OCI-LY3 (cell line): ENCODE measurements around the gene COX8C.

Experiments used
- H2AFZ ChIP-seq: fragments of 200-600, 300-600 bp; shearing (Covaris generic); 2 replicates; pipeline ENCODE4 v1.6.0; 2014; ENCODE audit warnings: antibody characterized with exemption, low read depth, low read length
- H3K27ac ChIP-seq: fragments of 200-600, 300-600 bp; sonication (generic); 2 replicates; pipeline ENCODE4 v1.5.1; 2014; ENCODE audit warnings: mild to moderate bottlenecking, low read length, moderate library complexity, mixed read lengths
- H3K27me3 ChIP-seq: fragments of 200-600, 300-600 bp; sonication (generic); 2 replicates; pipeline ENCODE4 v1.6.1; 2014; ENCODE audit warnings: low read depth, low read length, mixed read lengths
- H3K36me3 ChIP-seq: fragments of 200-600, 300-600 bp; sonication (generic); replicated peaks from 2 replicates; pipeline ENCODE3; 2014; ENCODE audit warnings: low read depth, low read length, mixed read lengths
- H3K4me1 ChIP-seq: fragments of 300-600, 200-600 bp; sonication (generic); 2 replicates; pipeline ENCODE4 v1.6.1; 2014; ENCODE audit warnings: low read length, mixed read lengths
- H3K4me2 ChIP-seq: fragments of 200-600, 300-600 bp; sonication (generic); 2 replicates; pipeline ENCODE4 v1.6.1; 2014; ENCODE audit warnings: low read length, mixed read lengths
- H3K4me3 ChIP-seq: fragments of 300-600, 200-600 bp; sonication (generic); 2 replicates; pipeline ENCODE4 v1.5.1; 2014; ENCODE audit warnings: antibody characterized with exemption, mild to moderate bottlenecking, low read length, moderate library complexity
- H3K79me2 ChIP-seq: fragments of 300-600, 200-600 bp; shearing (Covaris generic); 2 replicates; pipeline ENCODE4 v1.6.1; 2014; ENCODE audit warnings: mild to moderate bottlenecking, low read length, mixed read lengths
- H3K9ac ChIP-seq: fragments of 300-600, 200-600 bp; shearing (Covaris generic); 2 replicates; pipeline ENCODE4 v1.6.0; 2014; ENCODE audit warnings: mild to moderate bottlenecking, low read length, moderate library complexity
- H3K9me3 ChIP-seq: fragments of 200-600, 300-600 bp; shearing (Covaris generic); 2 replicates; pipeline ENCODE4 v1.6.1; 2014; ENCODE audit warnings: low read length, mixed read lengths; ENCODE audit not compliant: insufficient read depth
- H4K20me1 ChIP-seq: fragments of 200-600, 300-600 bp; sonication (generic); 2 replicates; pipeline ENCODE4 v1.6.1; 2016; ENCODE audit warnings: low read length, mixed read lengths; ENCODE audit not compliant: insufficient read depth
- EZH2phosphoT487 ChIP-seq: fragments of 200-600 bp; shearing (Covaris generic); IDR thresholded peaks from 2 replicates; pipeline ENCODE4 v1.6.1; 2018; ENCODE audit warnings: antibody characterized with exemption, mixed run types, low read depth
- TF ChIP-seq, protein P1 (sequence below): fragments of 200-600, 300-600 bp; sonication (generic); IDR thresholded peaks from 2 replicates; pipeline ENCODE4 v1.5.1; 2014; ENCODE audit warnings: antibody characterized with exemption, low read length, low read depth

COX8C gene

GRCh38 chr14:93315575-93315974 lies 31.4 kb upstream of the COX8C start:
- H3K27ac ChIP-seq = no peak overlapping the region
- H2AFZ ChIP-seq = no peak overlapping the region
- H3K36me3 ChIP-seq = no peaks in the 10 kb centered on the region
- H3K9me3 ChIP-seq = no peaks in the 10 kb centered on the region
- H3K4me3 ChIP-seq = no peak overlapping the region
- no peak overlapping the region for H3K4me2 ChIP-seq
- peaks cover 14% of the 10 kb centered on the region for H3K4me1 ChIP-seq
- no peak for TF ChIP-seq EZH2phosphoT487
- TF ChIP-seq, protein P1, sequence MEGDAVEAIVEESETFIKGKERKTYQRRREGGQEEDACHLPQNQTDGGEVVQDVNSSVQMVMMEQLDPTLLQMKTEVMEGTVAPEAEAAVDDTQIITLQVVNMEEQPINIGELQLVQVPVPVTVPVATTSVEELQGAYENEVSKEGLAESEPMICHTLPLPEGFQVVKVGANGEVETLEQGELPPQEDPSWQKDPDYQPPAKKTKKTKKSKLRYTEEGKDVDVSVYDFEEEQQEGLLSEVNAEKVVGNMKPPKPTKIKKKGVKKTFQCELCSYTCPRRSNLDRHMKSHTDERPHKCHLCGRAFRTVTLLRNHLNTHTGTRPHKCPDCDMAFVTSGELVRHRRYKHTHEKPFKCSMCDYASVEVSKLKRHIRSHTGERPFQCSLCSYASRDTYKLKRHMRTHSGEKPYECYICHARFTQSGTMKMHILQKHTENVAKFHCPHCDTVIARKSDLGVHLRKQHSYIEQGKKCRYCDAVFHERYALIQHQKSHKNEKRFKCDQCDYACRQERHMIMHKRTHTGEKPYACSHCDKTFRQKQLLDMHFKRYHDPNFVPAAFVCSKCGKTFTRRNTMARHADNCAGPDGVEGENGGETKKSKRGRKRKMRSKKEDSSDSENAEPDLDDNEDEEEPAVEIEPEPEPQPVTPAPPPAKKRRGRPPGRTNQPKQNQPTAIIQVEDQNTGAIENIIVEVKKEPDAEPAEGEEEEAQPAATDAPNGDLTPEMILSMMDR = no peak
- H3K9ac ChIP-seq = no peak overlapping the region
- H3K79me2 ChIP-seq = peaks cover 47% of the 10 kb centered on the region
- H4K20me1 ChIP-seq = peaks cover 24% of the 10 kb centered on the region
- no peaks in the 10 kb centered on the region for H3K27me3 ChIP-seq

DNA sequence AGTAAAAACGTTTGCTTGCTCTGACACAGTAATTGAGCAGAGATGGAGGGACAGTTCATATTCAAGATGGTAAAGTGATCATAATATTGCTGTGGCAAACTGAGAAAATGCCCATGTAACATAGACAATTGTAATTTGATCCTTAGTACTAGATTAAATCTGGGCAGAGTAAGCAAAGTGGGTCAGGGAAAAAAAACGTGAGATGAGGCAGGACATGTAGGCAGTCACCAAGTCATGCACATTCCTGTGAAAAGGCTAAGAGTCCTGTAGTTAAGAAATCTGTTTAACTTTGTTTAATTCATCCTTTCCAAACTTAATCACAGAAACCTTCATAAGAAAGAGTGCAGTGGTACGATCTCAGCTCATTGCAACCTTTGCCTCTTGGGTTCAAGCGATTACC lies 30.3 kb upstream of the COX8C start:
- no peak overlapping the region for H3K4me2 ChIP-seq
- H3K79me2 ChIP-seq = peaks cover 52% of the 10 kb centered on the region

GRCh38 chr14:93317210-93317874 lies 29.6 kb upstream of the COX8C start:
- Histone ChIP-seq H3K4me3 (no peak overlapping the region), H3K4me1 (peaks cover 14% of the 10 kb centered on the region), H3K27ac (no peak overlapping the region)

More for the DNA sequence above, 30.3 kb upstream of the COX8C start:
- H2AFZ ChIP-seq = no peak overlapping the region
- no peaks in the 10 kb centered on the region for H3K9me3 ChIP-seq
- H3K36me3 ChIP-seq = no peaks in the 10 kb centered on the region
- peaks cover 24% of the 10 kb centered on the region for H4K20me1 ChIP-seq
- H3K9ac ChIP-seq = no peak overlapping the region
- no peak overlapping the region for H3K27ac ChIP-seq
- TF ChIP-seq, protein P1 = no peak
- no peak for TF ChIP-seq EZH2phosphoT487
- H3K27me3 ChIP-seq = no peaks in the 10 kb centered on the region
- peaks cover 14% of the 10 kb centered on the region for H3K4me1 ChIP-seq
- no peak overlapping the region for H3K4me3 ChIP-seq

More at GRCh38 chr14:93317210-93317874, 29.6 kb upstream of the COX8C start:
- TF ChIP-seq, protein P1 = no peak
- TF ChIP-seq EZH2phosphoT487 = no peak
- peaks cover 53% of the 10 kb centered on the region for H3K79me2 ChIP-seq
- peaks cover 24% of the 10 kb centered on the region for H4K20me1 ChIP-seq
- no peaks in the 10 kb centered on the region for H3K36me3 ChIP-seq
- no peaks in the 10 kb centered on the region for H3K9me3 ChIP-seq
- H3K4me2 ChIP-seq = no peak overlapping the region
- no peak overlapping the region for H3K9ac ChIP-seq
- H2AFZ ChIP-seq = no peak overlapping the region
- H3K27me3 ChIP-seq = no peaks in the 10 kb centered on the region
